Parathyroid adenoma (tissue), 2 donors: Measurements from ENCODE around the gene GDF9.

Source experiments
- H2AFZ ChIP-seq: fragments of 300-600 bp; sonication (generic); one replicate; pipeline ENCODE4 v1.7.0; 2017; ENCODE audit warnings: antibody characterized with exemption, mild to moderate bottlenecking
- H3K27ac ChIP-seq: fragments of 300-600 bp; sonication (generic); one replicate; pipeline ENCODE4 v1.7.0; 2017
- H3K27me3 ChIP-seq: fragments of 300-600 bp; sonication (generic); one replicate; pipeline ENCODE4 v1.7.0; 2017; ENCODE audit warnings: low read length; ENCODE audit not compliant: control insufficient read depth, insufficient read depth
- H3K36me3 ChIP-seq: fragments of 300-600 bp; sonication (generic); one replicate; pipeline ENCODE4 v1.7.0; 2017; ENCODE audit warnings: low read length; ENCODE audit not compliant: control insufficient read depth, insufficient read depth
- H3K4me1 ChIP-seq: fragments of 300-600 bp; sonication (generic); one replicate; pipeline ENCODE4 v1.7.0; 2017; ENCODE audit warnings: control low read depth
- H3K4me2 ChIP-seq: fragments of 300-600 bp; sonication (generic); one replicate; pipeline ENCODE4 v1.7.0; 2017; ENCODE audit warnings: low read length
- H3K4me3 ChIP-seq: fragments of 300-600 bp; sonication (generic); one replicate; pipeline ENCODE4 v1.7.0; 2017; ENCODE audit warnings: low read depth, low read length
- H3K79me2 ChIP-seq: fragments of 300-600 bp; sonication (generic); one replicate; pipeline ENCODE4 v1.7.0; 2017; ENCODE audit warnings: control low read depth
- H3K9ac ChIP-seq: fragments of 300-600 bp; sonication (generic); one replicate; pipeline ENCODE4 v1.7.0; 2017; ENCODE audit warnings: mild to moderate bottlenecking
- H3K9me3 ChIP-seq: fragments of 300-600 bp; sonication (generic); one replicate; pipeline ENCODE4 v1.7.0; 2017; ENCODE audit warnings: low read length; ENCODE audit not compliant: control insufficient read depth
- TF ChIP-seq, protein P1 (sequence below): fragments of 300-600 bp; sonication (generic); IDR thresholded peaks from one replicate; pipeline ENCODE4 v1.7.0; 2017; ENCODE audit warnings: antibody characterized with exemption, mild to moderate bottlenecking
- donor health status: primary hyperparathyroidism.

Gene GDF9

DNA sequence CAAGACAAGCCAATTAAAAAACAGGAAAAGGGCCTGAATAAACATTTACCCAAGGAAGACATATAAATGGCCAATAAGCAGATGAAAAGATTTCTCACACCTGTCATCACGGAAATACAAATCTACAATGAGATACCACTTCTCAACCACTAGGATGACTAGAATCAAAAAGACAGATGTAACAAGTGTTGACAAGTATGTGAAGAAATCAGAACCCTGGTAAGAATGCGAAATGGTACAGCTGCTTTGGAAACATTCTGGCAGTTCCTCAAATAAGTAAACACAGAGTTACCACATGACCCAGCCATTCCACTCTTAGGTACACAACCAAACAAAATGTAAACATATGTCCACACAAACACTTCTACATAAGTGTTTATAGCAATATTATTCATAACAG lies 39.7 kb upstream of the GDF9 start:
- Histone ChIP-seq H3K4me2 (no peak overlapping the region), H3K27me3 (no peaks in the 10 kb centered on the region), H3K4me3 (no peak overlapping the region), H3K27ac (no peak overlapping the region), H3K4me1 (no peaks in the 10 kb centered on the region), H3K9ac (no peak overlapping the region), H2AFZ (no peak overlapping the region), H3K36me3 (no peaks in the 10 kb centered on the region), H3K9me3 (no peaks in the 10 kb centered on the region), H3K79me2 (peaks cover 26% of the 10 kb centered on the region)
- TF ChIP-seq, protein P1, sequence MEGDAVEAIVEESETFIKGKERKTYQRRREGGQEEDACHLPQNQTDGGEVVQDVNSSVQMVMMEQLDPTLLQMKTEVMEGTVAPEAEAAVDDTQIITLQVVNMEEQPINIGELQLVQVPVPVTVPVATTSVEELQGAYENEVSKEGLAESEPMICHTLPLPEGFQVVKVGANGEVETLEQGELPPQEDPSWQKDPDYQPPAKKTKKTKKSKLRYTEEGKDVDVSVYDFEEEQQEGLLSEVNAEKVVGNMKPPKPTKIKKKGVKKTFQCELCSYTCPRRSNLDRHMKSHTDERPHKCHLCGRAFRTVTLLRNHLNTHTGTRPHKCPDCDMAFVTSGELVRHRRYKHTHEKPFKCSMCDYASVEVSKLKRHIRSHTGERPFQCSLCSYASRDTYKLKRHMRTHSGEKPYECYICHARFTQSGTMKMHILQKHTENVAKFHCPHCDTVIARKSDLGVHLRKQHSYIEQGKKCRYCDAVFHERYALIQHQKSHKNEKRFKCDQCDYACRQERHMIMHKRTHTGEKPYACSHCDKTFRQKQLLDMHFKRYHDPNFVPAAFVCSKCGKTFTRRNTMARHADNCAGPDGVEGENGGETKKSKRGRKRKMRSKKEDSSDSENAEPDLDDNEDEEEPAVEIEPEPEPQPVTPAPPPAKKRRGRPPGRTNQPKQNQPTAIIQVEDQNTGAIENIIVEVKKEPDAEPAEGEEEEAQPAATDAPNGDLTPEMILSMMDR, result no peak

DNA sequence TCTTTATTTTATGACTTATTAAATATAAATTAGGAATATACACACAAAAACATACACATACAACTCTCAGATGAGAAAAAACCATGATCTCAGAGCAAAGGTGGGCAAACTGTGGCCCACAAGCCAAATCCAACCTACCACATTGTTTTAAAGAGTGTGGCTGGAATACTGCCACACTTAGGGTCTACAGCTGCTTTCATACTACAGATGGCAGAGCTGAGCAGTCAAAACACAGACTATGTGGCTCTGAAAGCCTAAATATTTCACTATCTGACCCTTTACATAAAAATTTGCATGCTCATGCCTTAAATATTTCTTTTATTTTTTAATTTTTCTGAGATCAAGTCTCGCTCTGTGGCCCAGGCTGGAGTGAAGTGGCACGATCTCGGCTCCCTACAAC lies 35.5 kb upstream of the GDF9 start:
- Histone ChIP-seq H3K36me3 (no peaks in the 10 kb centered on the region), H3K4me3 (no peak overlapping the region), H3K9me3 (no peaks in the 10 kb centered on the region), H3K27me3 (no peaks in the 10 kb centered on the region), H3K9ac (no peak overlapping the region), H3K4me1 (no peaks in the 10 kb centered on the region), H3K79me2 (peaks cover 7% of the 10 kb centered on the region), H3K27ac (no peak overlapping the region), H2AFZ (no peak overlapping the region), H3K4me2 (no peak overlapping the region)
- TF ChIP-seq, protein P1, result no peak

DNA sequence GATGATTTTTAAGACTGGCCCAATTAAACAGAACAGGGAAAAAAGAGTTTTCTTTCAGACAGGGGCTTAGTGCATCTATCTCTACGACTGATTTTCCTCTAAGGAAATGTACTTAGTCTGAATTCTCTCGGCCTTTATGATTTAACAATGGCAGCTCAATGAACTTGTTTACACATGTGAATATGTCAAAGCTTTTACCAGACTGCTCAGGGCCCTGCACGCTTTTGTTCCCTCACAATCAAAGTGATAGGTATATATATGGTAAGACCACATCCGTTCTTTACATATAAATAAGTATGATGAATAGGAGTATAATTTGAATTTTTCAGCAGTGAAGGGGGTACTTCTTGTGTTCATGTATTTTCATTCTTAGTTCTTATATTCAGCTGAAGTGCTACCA lies 34.8 kb upstream of the GDF9 start:
- Histone ChIP-seq H2AFZ (no peak overlapping the region), H3K79me2 (peaks cover 5% of the 10 kb centered on the region), H3K27me3 (no peaks in the 10 kb centered on the region), H3K27ac (no peak overlapping the region), H3K4me3 (no peak overlapping the region), H3K4me1 (no peaks in the 10 kb centered on the region), H3K9me3 (no peaks in the 10 kb centered on the region), H3K36me3 (no peaks in the 10 kb centered on the region), H3K9ac (no peak overlapping the region), H3K4me2 (no peak overlapping the region)
- TF ChIP-seq, protein P1, result no peak

DNA sequence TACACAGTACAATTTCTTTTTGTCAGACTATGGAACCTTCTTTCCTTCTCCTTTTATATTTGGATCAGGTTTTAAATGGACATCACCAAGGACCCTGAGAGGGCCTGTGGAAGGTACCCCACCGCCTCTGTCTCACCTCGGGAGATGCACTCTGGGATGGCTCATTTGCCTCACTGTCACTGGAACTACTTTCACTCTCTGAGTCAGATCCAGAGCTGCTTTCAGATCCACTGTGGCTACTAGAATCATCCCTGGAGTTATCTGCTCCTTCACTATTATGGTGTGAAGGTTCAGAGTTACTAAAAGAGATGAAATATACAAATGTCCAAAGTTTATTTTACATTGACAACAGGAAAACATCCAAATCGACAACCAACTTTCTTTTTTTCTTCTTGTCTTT lies 31.8 kb upstream of the GDF9 start:
- no peak overlapping the region for H2AFZ ChIP-seq
- no peak overlapping the region for H3K9ac ChIP-seq
- peaks cover 7% of the 10 kb centered on the region for H3K79me2 ChIP-seq
- no peak overlapping the region for H3K4me2 ChIP-seq
- no peaks in the 10 kb centered on the region for H3K36me3 ChIP-seq
- no peaks in the 10 kb centered on the region for H3K9me3 ChIP-seq
- H3K4me1 ChIP-seq, result no peaks in the 10 kb centered on the region
- H3K4me3 ChIP-seq, result no peak overlapping the region
- H3K27ac ChIP-seq, result no peak overlapping the region
- TF ChIP-seq, protein P1, result no peak
- no peaks in the 10 kb centered on the region for H3K27me3 ChIP-seq

DNA sequence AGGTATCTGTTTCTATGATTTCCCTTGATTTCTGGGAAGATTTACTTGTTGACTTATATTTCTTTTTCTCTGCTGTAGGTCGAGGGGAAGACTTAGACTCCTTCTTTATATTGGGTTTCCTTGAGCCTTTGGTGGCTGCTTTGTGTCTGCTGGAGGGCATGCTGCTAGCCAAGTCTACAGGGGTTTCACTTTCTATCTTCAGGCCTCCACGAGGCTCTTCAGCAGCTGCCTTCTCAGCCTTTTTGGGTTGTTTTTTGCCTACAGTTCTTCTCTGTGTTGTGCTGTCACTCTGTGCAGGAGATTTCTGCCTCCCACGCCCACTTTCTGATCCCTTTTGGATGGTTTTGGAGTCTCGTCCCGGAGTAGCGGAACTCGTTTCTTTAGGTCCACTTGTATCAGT lies 30.4 kb upstream of the GDF9 start:
- H3K36me3 ChIP-seq, result no peaks in the 10 kb centered on the region
- H3K27ac ChIP-seq, result no peak overlapping the region
- peaks cover 6% of the 10 kb centered on the region for H3K79me2 ChIP-seq
- no peaks in the 10 kb centered on the region for H3K27me3 ChIP-seq
- H3K4me3 ChIP-seq, result no peak overlapping the region
- H2AFZ ChIP-seq, result no peak overlapping the region
- H3K4me1 ChIP-seq, result no peaks in the 10 kb centered on the region
- no peak overlapping the region for H3K4me2 ChIP-seq
- no peak overlapping the region for H3K9ac ChIP-seq
- no peaks in the 10 kb centered on the region for H3K9me3 ChIP-seq
- TF ChIP-seq, protein P1, result no peak
